22Rv1 (cell line): ENCODE results near the gene TTLL5.

ENCODE experiments used
- CTCF ChIP-seq: fragments of 450-650 bp; IDR thresholded peaks from 2 replicates; pipeline ENCODE4 v1.5.1; 2017; ENCODE audit warnings: mild to moderate bottlenecking
- ZFX ChIP-seq: fragments of 450-650 bp; IDR thresholded peaks from 2 replicates; pipeline ENCODE4 v1.6.1; 2017; ENCODE audit warnings: antibody characterized with exemption, borderline replicate concordance

GRCh38 chr14:75805646-75806045, 144.6 kb downstream of the TTLL5 start:
- TF ChIP-seq CTCF = no peak
- TF ChIP-seq ZFX = no peak
